Measurements from ENCODE around the gene ALAD.
"Not testable (repeated sequence)": the region's sequence is repeated elsewhere in the genome, so short reads cannot be mapped to it uniquely, and the experiment has no call there.

Gene ALAD

DNA sequence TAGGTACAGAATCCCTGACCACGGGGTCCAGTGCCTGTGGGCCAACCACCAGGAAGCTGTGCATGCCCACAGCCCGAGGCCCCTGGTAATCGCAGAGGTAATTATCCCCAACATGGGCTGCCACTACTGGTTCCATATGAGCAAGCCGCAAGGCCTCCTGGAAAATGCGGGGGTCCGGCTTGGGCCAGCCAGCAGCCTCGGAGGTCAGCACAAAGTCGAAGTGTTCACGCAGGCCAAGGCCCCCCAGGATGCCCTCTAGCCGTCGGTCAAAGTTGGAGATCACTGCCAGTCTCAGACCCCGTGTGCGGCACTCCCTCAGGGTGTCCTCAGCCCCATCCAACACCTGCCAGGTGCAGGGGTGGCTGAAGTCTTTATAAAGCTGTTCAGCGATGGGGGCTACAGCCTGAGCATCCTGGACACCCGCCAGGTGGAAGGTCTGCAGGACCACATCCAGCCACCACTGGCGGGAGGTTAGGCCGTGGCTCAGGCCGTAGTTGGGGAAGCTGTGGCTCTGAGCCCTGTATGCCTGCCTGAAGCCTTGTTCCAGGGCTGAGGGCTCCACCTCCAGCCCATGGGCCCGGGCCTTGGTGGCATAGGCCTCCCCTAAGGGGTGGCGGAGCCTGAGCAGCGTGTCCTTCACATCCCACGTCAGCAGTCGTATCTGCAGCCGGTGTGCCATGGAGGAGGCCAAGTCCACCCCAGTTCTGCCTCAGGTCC is 27.2 kb downstream of the ALAD start:
- DNase-seq (ENCODE audit: low read depth, low spot score): no peak

DNA sequence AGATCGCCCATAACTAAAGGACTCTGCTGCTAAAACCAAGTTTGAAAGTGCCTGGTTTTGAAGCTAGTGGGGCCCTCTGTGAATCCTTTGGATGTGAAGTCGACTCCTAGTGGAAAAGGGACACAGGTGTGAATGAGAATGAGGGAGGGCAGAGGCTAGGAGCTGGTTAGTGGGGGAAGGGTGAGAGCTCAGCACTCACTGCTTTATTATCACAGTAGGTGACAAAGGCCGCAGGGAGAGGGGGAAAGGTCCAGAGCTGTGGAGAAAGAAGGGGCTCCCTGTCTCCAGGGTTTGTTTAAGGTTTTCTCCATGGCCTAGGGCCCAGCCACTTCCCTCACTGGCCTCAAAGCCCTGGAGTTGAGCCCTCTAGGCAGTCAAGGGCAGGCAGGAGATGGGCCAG is 27.8 kb downstream of the ALAD start:
- DNase-seq (ENCODE audit: low read depth, low spot score): no peak

DNA sequence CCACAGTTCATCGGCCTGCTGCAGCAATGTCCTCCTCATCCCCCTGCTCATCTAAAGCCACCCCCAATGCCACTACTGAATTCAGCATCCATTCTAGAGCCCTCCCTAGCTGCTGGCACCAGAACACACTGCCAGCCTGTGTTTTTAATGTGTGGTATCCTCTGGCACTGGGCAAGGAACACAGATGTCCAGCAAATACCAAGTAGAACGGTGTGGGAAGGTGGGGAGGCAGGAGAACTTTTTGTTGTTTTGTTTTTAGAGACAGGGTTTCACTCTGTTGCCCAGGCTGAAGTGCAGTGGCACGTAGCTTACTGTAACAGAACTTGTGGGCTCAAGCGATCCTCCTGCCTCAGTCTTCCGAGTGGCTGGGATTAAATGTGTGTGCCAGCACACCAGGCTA is 29.0 kb downstream of the ALAD start:
- no peak for DNase-seq (ENCODE audit: low read depth, low spot score)

DNA sequence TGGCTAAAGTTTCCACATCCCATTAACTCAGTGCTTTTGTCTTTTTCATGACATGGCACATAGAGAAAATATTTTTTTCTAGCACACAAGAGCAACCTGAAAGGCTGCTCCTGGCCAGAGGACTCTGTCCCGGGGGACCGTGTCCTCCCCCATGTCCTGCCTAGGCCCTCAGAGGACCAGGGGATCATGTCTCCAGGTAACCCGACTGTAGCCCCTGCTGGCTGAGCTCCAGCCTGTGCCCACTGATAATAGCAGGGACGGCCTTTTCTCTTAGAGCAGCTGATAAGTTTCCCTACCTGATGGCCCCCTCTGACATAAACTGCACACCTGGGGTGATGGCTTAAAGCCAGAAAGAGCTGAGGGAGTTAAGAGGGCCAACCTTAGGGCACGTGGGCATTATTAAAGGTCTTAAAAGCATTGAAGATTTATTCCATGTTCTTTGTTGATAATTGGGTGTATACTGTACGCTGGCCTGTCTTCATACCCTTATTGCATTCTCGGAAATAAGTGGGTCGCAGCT is 30.2 kb downstream of the ALAD start:
- DNase-seq (ENCODE audit: low read depth, low spot score): no peak

DNA sequence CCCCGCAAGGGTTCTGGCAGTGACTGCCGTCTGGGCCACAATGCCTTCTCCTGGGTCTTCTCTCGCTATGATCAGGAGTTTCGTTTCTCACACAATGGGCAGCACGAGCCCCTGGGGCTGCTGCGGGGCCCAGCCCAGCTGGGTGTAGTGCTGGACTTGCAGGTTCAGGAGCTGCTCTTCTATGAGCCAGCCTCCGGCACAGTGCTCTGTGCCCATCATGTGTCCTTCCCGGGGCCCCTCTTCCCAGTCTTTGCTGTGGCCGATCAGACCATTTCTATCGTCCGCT is 31.3 kb downstream of the ALAD start:
- no peak for DNase-seq (ENCODE audit: low read depth, low spot score)

DNA sequence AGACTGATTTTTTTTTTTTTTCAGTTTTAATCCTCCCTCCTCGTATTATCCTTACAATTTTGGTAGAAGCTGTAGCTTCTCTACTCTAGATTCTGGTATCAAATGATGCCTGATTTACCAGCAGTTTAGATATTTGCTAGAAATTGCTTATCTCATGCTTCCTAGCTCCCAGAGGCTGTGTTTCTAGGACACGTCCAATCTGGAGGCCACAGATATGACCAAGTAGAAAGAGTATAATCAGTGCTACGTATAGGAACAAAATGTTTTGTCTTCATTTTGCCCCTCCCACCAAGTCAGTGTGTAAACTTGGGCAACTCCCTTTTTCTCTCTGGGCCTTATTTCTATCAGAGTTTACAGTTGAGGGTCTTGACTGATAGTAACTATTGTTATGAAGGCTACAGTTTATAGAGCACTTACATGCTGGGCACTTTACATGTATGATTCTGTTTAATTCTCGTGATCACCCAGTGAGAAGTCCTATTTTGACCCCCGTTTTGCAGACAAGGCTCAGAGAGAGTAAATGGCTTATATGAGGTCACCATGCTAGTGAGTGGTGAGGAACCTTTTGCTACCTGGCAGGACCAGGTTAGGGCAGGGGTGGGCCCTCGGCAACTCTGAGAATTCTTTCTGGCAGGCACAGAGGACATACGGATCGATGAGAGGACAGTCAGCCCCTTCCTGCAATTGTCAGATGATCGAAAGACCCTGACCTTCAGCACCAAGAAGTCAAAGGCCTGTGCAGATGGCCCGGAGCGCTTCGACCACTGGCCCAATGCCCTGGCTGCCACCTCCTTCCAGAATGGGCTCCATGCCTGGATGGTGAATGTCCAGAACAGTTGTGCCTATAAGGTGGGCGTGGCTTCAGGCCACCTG is 31.9 kb downstream of the ALAD start:
- no peak for DNase-seq (ENCODE audit: low read depth, low spot score)

DNA sequence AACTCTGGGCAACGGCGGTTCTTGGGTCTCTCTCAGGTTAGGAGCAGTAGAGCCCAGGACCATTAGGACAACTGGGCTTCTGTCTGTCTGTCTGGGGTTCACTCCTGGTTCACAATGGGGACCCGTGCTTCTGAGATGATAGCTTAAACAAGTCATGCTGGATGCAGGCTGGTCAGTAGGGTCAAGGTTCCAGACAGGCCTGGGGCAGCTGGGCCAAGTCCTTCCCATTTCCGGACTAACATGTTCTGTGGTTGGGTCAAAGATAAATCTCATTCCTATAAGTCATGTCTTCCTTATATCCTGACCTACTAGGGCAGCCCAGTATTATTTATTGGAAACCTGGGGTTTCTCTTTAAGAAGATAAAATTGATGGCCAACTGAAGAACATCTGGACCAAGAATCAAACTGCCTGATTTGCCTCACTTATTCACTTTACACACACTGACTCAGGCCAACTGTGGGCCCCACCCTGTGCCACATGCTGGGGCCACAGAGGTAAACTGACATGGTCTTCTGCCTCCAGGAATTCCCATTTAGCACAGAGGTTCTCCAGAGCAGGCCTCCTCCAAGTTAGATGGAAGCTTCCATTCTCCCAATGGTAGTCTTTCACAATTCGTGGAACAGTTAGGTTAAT is 32.6 kb downstream of the ALAD start:
- no peak for DNase-seq (ENCODE audit: low read depth, low spot score)

DNA sequence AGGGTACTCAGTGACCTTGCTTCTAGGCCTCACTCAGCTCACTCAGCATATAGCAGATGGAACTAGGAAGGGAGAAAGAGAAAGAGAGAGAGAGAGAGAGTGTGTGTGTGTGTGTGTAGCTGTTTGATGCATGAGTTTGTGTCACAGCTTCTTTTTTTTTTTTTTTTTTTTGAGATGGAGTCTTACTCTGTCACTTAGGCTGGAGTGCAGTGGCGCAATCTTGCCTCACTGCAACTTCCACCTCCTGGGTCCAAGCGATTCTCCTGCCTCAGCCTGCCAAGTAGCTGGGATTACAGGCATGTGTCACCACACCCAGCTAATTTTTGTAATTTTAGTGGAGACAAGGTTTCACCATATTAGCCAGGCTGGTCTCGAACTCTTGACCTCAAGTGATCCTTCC is 35.4 kb downstream of the ALAD start:
- DNase-seq (ENCODE audit: low read depth, low spot score): not testable (repeated sequence)

DNA sequence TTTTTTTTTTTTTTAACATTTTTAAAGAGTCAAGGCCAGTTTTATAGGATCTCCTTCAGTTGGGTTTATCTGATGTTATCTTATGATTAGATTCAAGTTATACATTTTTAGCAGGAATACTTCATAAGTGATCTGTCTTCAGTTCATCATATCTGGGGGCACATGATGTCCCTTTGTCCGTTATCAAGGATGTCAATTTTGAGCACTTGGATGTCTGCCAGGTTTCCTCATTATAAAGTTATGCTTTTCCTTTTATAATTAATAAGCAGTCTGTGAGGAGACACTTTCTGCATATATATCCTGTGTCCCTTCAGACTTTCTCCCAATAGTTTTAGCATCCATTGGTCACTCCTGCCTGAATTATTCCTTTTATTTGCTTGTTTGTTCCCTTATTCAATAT is 36.1 kb downstream of the ALAD start:
- no peak for DNase-seq (ENCODE audit: low read depth, low spot score)

DNA sequence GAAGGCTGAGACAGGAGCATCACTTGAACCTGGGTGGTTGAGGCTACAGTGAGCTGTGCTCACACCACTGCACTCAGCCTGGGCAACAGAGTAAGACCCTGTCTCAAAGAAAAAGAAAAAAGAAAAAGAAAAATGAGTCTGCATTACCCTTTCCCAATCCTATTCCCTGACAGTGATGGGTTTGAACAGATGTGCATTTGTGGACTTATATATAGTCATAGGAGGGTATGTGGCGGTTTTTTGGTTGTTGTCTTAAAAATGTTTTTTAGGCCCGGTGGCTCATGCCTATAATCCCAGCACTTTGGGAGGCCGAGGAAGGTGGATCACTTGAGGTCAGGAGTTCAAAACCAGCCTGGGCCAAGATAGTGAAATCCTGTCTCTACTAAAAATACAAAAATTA is 37.7 kb downstream of the ALAD start:
- no peak for DNase-seq (ENCODE audit: low read depth, low spot score)

DNA sequence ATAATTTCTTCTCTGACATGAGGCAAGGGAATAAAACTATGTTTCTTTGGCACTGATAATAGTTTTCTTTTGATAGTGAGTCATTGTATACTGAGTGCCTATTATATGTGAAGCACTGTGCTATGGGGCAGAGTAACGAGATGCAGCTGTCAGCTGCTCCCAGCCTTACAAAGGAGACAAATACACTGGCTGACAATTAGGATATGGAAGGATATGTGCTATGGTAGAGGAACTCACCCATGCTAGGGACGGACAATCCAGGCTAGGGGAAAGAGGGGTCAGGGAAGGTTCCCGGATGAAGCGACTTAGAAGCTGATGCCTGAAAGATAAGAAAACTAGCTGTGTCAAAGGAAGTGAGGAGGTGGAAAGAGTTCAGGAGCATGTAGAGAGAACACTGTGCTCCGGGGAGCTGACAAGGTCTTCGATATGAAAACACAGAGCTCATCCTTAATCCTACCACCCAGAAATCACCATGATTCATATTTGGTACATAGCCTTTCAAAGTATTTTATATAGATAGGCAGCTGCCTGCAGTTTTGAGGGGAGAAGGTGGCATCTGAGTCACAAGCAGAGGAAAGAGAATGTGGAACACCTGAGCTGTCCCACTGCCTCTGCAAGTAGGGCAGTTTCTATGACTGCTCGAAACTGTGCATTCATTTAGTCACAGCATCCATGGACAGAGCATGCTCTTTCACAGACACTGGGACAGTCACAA is 39.6 kb downstream of the ALAD start:
- no peak for DNase-seq (ENCODE audit: low read depth, low spot score)

DNA sequence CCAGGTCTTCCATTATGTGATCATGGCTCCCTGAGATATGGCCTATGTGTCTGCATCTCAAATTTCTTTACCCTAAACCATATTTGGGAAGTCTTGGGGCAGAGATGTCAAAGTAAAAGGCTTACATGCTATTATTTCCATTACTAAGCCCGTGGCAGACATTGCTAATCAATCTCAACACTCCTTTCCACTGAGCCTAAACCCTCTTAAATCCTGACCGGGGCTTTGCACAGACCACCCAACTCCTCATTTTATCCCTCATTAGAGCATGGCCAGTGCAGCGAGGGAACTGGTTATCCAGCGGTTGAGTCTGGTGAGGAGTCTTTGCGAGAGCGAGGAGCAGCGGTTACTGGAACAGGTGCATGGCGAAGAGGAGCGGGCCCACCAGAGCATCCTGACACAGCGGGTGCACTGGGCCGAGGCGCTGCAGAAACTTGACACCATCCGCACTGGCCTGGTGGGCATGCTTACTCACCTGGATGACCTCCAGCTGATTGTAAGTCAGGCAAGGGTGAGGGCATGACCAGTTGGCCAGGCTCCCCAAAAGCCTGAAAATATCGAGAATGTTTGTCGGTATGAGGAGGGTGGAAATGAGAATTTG is 40.7 kb downstream of the ALAD start:
- DNase-seq (ENCODE audit: low read depth, low spot score): no peak

DNA sequence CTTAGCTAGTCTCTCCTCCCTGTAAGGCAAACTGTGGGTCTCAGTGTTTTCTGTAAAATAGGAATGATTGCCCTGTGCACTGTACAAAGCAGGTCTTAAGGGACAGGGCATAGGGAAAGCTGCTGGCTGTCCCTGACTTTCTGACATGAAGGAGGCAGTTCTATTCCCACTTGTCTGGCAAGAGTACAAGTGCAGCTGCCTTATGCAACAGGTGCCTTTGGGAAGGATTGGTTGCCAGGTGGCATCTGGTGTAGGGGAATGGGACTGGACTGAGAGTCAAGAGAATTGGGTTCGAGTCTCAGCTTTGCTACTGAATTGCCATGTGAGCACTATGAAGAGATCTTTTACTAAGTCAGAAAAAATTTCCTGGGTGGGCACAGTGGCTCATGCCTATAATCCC is 41.7 kb downstream of the ALAD start:
- DNase-seq (ENCODE audit: low read depth, low spot score): no peak

DNA sequence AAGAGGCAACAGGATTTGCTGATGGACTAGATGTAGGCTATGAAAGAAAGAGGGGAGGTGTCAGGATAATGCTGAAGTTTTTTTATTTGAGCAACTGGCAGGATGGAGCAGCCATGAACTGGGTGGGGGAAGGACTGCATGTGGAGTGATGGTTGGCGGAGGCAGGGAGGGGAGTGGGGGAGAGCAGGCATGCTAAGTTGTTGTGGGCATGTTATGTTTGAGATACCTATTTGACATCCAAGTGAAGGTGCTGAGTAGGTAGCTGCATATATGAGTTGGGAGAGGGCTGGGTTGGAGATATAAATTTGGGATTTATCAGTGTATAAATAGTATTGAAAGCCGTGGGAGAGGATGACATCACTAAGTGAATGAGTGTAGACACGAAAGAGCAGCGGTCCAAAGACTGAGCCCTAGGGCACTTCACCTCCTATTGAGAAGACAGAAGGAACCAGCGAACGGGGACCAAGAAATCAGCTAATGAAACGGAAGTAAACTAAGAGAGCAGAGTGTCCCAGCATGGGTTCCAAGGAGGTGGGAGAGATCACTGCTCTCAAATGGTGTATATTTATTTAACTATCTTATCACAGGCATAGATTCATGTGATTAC is 44.3 kb downstream of the ALAD start:
- no peak for DNase-seq (ENCODE audit: low read depth, low spot score)

DNA sequence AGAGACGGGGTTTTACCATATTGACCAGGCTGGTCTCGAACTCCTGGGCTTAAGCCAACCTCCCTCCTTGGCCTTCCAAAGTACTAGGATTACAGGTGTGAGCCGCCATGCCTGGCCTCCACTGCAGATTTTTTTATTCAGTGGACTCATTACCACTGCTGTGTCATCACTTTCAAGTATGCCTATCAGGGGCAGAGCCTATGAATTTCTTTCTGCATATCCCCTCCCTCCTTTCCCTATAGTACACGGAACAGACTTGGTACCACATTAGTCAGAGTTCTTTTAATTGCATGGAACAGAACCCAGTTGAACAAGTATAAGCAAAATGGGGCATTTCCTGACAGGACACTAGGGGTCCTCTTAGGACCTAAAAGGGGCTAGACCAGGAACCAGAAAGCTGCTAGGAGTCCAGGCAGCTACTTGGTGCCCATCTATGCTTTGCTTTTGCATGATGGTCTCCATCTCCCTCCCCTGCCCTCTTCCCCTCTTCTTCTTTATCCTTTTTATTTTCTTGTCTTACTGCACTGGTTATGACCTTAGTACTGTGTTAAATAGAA is 46.0 kb downstream of the ALAD start:
- no peak for DNase-seq (ENCODE audit: low read depth, low spot score)

DNA sequence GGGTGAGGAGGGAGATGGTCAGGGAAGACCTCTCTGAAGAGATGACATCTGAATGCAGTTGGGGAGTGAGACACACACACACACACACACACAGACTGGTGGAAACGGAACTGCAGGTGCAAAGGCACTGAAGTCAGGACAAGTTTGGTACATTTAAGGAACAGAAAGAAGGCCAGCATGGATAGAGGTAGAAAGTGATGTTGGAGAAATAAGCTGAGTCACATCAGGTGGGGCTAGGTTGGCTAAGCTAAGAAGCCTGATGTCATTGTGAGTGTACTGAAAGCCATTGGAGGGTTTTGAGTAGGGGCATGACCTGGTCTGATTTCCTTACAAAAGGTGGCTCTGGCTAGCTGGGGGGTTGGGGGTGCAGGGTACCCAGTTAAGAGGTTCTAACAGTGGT is 48.7 kb downstream of the ALAD start:
- DNase-seq (ENCODE audit: low read depth, low spot score): no peak

DNA sequence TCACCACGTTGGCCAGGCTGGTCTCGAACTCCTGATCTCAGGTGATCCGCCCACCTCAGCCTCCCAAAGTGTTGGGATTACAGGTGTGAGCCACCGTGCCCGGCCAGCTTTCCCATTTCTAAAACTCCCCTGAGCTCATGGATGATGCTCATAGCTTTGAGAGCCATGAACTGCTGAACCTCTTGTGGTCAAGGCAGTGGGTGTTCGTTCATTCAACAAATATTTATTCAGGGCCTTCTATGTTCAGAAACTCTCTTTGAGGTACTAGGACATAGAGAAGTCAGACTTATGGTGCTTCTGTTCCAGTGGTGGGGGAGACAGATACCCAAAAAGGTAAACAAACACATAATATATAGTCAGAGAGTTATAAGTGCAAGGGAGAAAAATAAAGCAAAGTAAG is 49.1 kb downstream of the ALAD start:
- no peak for DNase-seq (ENCODE audit: low read depth, low spot score)

DNA sequence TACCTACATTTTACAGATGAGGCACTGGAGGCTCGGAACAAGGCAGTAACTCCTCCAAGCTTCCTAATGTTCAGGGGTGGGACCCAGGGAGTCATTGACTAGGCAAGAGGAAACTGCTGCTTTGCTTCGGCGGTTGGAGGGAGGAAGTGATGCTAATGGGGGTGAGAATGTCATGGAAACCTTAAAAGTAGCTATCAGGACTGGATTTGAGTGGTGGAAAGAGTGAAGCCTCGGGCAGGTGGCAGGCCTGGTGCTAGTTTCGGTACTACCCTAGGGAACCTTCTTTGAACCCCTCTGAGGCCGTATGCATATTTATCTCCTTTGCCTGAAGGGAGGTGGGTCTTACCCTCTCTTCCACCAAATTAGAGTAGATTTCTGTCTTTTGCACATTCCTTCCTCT is 50.1 kb downstream of the ALAD start:
- DNase-seq (ENCODE audit: low read depth, low spot score): no peak

DNA sequence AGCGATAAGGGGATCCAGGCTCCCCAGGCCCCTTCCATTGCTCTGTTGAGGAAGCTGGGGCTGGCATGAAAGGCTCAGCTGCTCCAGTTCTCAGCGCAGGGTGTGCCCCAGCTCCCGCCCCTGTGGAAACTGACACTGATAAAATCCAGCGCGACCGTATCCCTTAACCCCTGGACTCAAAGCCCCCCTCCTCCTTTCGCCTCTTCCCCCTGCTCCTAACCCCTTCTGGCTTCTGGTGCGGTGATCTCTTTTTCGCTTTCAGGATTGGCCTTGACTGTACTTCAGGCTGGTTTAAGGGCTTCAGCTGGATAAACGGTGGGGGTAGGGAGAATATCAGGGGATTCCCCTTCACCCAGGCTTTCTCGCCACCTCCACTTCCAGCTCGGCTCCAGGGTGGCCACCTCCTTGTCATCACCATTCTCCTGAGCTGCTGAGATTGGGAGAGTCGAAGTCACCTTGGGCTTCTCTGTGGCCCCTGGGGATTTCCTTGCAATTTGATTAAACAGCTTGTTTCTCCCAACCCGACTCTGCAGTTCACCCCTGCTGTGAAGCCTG is 50.9 kb downstream of the ALAD start:
- no peak for DNase-seq (ENCODE audit: low read depth, low spot score)

DNA sequence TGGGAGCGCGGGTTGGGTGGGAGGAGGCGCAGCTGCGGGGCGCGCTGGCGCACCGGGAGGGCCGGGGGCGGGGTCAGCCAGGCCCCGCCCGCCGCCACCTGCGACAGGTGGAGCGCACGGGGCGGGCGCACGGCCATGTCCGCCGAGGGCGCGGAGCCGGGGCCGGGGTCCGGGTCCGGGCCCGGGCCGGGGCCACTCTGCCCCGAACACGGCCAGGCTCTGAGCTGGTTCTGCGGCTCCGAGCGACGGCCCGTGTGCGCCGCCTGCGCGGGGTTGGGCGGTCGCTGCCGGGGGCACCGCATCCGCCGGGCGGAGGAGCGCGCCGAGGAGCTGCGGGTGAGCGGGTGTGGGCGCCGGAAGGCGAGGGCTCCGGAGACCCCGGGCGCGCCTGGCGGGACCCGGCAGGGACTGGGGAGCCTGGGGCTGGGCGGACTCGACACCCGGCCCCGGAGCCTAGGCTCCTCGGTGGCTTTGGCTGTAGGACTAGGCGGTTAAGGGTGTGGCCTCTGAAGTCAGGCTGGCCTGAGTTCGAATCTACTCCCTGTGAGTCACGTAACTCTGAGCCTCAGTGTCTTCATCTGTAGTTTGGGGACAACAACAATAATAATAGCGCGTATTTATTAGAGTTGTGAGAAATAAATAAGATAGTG is 51.5 kb downstream of the ALAD start, which contains the start of gene BSPRY:
Gene BSPRY (plus strand): TSS at position 97 of the 650 bp plus-strand sequence. CDS start 39 bp downstream, at position 136.
- no peak for DNase-seq (ENCODE audit: low read depth, low spot score)

All from iPS DF 19.7 (cell line).